ENCODE measurements around the gene GAGE12J.
A peak's percentile ranks its signal among the peaks of the same experiment; 100 is the strongest.
"Not testable (repeated sequence)": the region's sequence is repeated elsewhere in the genome, so short reads cannot be mapped to it uniquely, and the experiment has no call there.

Gene GAGE12J
- total RNA-seq = 0 to 0.22 (median 0) reads per million in 17 experiments

GRCh38 chrX:49321737-49322136, at the start of gene GAGE12J:
TSS of gene GAGE12J (plus strand) at chrX:49322037. CDS start at chrX:49323194, 1,157 bp downstream.
- not testable (repeated sequence) for DNase-seq

- DNase-seq = no peak
Measured at GRCh38 chrX:49272421-49272820, 49.4 kb upstream of the GAGE12J start.

- no peak for DNase-seq
Measured at GRCh38 chrX:49273181-49273727, 48.6 kb upstream of the GAGE12J start.

- DNase-seq = no peak
Measured at GRCh38 chrX:49276207-49276606, 45.6 kb upstream of the GAGE12J start.

- DNase-seq = no peak
Measured at GRCh38 chrX:49276671-49277534, 44.9 kb upstream of the GAGE12J start.

- no peak for DNase-seq
Measured at GRCh38 chrX:49277535-49277830, 44.4 kb upstream of the GAGE12J start.

GRCh38 chrX:49278081-49278480, 43.8 kb upstream of the GAGE12J start:
- no peak for DNase-seq

GRCh38 chrX:49282647-49283011, 39.2 kb upstream of the GAGE12J start:
- DNase-seq = no peak

- DNase-seq = no peak
Measured at GRCh38 chrX:49284212-49284611, 37.6 kb upstream of the GAGE12J start.

- DNase-seq = no peak
Measured at GRCh38 chrX:49286136-49286535, 35.7 kb upstream of the GAGE12J start.

- DNase-seq = no peak
Measured at GRCh38 chrX:49286581-49286980, 35.3 kb upstream of the GAGE12J start.

- DNase-seq = no peak
Measured at GRCh38 chrX:49287665-49288064, 34.2 kb upstream of the GAGE12J start.

GRCh38 chrX:49290215-49290614, 31.6 kb upstream of the GAGE12J start:
- DNase-seq = no peak

GRCh38 chrX:49291615-49292337, 30.1 kb upstream of the GAGE12J start:
- DNase-seq = peak; percentile 64 to 75 (median 72)

GRCh38 chrX:49292400-49293362, 29.2 kb upstream of the GAGE12J start:
- DNase-seq = no peak

- not testable (repeated sequence) for DNase-seq
Measured at GRCh38 chrX:49299293-49299692, 22.5 kb upstream of the GAGE12J start.

- no peak for DNase-seq
Measured at GRCh38 chrX:49300703-49301102, 21.1 kb upstream of the GAGE12J start.

- DNase-seq = no peak
Measured at GRCh38 chrX:49303346-49303745, 18.5 kb upstream of the GAGE12J start, which contains the start of gene GAGE10. TSS of gene GAGE10 (plus strand) at chrX:49303646. CDS start at chrX:49304860, 1,214 bp downstream.

- DNase-seq = not testable (repeated sequence)
Measured at GRCh38 chrX:49307775-49308174, 14.1 kb upstream of the GAGE12J start.

GRCh38 chrX:49308604-49309269, 13.1 kb upstream of the GAGE12J start:
- peak; percentile 27 to 65 (median 51) for DNase-seq

GRCh38 chrX:49309401-49309981, 12.3 kb upstream of the GAGE12J start:
- no peak for DNase-seq
